Measurements from ENCODE around the gene ARID3A. TPM values are rescaled to one million over a fixed set of nuclear protein-coding genes. Genes with fewer than 3 reads are reported as not detected.
A peak's percentile ranks its signal among the peaks of the same experiment; 100 is the strongest.

ARID3A gene
- total and polyA plus RNA-seq, 4 donors: 7.7 to 29.7 (median 19.8) TPM

DNA sequence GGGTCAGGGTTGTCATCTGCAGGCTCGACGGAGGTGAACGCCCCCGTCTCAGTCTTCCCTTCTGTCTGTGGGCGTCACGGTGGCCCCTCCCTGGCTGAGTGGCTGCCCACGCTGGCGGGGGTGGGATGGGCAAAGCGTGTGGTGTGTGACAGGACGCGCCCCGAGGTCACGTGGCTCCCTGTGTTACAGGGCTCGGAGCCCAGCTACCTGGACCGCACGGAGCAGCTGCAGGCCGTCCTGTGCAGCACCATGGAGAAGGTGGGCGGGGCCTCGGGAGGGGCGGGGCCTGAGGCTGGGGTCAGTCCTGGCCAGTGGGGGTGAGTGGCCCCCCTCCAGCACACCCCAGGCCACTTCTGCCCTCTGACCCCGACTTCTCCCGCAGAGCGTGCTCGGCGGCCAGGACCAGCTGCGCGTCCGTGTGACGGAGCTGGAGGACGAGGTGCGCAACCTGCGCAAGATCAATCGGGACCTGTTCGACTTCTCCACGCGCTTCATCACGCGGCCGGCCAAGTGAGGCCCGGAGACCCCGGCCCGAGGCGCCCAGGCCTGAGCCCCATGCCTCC lies 68.1 kb downstream of the ARID3A start:
- Histone ChIP-seq H3K9ac (ENCODE audit: insufficient read depth in 1 of 2, low read length in 2 of 2) (no peak overlapping the region), H3K4me3 (no peak overlapping the region), H3K4me1 (ENCODE audit: control insufficient read depth in 5 of 5, insufficient read depth in 5 of 5, low read length in 5 of 5) (peaks cover 0 to 10% (median 6%) of the 10 kb centered on the region in 5 donors), H3K36me3 (ENCODE audit: control insufficient read depth in 4 of 4, insufficient read depth in 4 of 4, low read length in 4 of 4) (peaks cover 0 to 33% (median 2%) of the 10 kb centered on the region in 4 donors), H3K27me3 (ENCODE audit: control insufficient read depth in 3 of 3, insufficient read depth in 3 of 3, low read length in 2 of 3) (peaks cover 0 to 28% (median 26%) of the 10 kb centered on the region in 3 donors), H3K27ac (ENCODE audit: low read depth in 1 of 2, low read length in 1 of 2) (no peak overlapping the region), H3K9me3 (ENCODE audit: control insufficient read depth in 4 of 4, insufficient read depth in 3 of 4, low read length in 3 of 4) (peaks cover 0 to 2% (median 0%) of the 10 kb centered on the region in 4 donors)
- TF ChIP-seq CTCF (IDR thresholded peaks at IDR 0.05; ENCODE audit: control extremely low read depth, extremely low read depth): no peak
- DNase-seq (no peak), ATAC-seq (ENCODE audit: insufficient read depth, low FRiP score) (no peak)
- 91 to 93% methylated on average over 42 to 43 of the region's 43 CpGs for WGBS, 2 donors

- no peak for ATAC-seq (ENCODE audit: insufficient read depth, low FRiP score)
- H3K27me3 ChIP-seq (ENCODE audit: control insufficient read depth in 3 of 3, insufficient read depth in 3 of 3, low read length in 2 of 3): peaks cover 0 to 33% (median 32%) of the 10 kb centered on the region in 3 donors
- H3K27ac ChIP-seq (ENCODE audit: low read depth in 1 of 2, low read length in 1 of 2): no peak overlapping the region
- no peak for DNase-seq
- H3K9ac ChIP-seq (ENCODE audit: insufficient read depth in 1 of 2, low read length in 2 of 2): no peak overlapping the region
- H3K9me3 ChIP-seq (ENCODE audit: control insufficient read depth in 4 of 4, insufficient read depth in 3 of 4, low read length in 3 of 4): peaks cover 0 to 2% (median 0%) of the 10 kb centered on the region in 4 donors
- H3K4me3 ChIP-seq: no peak overlapping the region
- H3K4me1 ChIP-seq (ENCODE audit: control insufficient read depth in 5 of 5, insufficient read depth in 5 of 5, low read length in 5 of 5): peaks cover 0 to 10% (median 6%) of the 10 kb centered on the region in 5 donors
- TF ChIP-seq CTCF (IDR thresholded peaks at IDR 0.05; ENCODE audit: control extremely low read depth, extremely low read depth): no peak
- H3K36me3 ChIP-seq (ENCODE audit: control insufficient read depth in 4 of 4, insufficient read depth in 4 of 4, low read length in 4 of 4): peaks cover 0 to 33% (median 2%) of the 10 kb centered on the region in 4 donors
- 94 to 95% methylated on average over 18 of the region's 18 CpGs for WGBS, 2 donors
These were observed 68.7 kb downstream of the ARID3A start for GRCh38 chr19:994516-994915.

GRCh38 chr19:995051-995827 lies 69.4 kb downstream of the ARID3A start:
- WGBS, 2 donors: 66 to 75% methylated on average over 26 of the region's 26 CpGs
- no peak for TF ChIP-seq CTCF (IDR thresholded peaks at IDR 0.05; ENCODE audit: control extremely low read depth, extremely low read depth)
- H3K4me1 ChIP-seq (ENCODE audit: control insufficient read depth in 5 of 5, insufficient read depth in 5 of 5, low read length in 5 of 5): peaks cover 0 to 10% (median 6%) of the 10 kb centered on the region in 5 donors
- no peak overlapping the region for H3K27ac ChIP-seq (ENCODE audit: low read depth in 1 of 2, low read length in 1 of 2)
- peaks cover 0 to 2% (median 0%) of the 10 kb centered on the region in 4 donors for H3K9me3 ChIP-seq (ENCODE audit: control insufficient read depth in 4 of 4, insufficient read depth in 3 of 4, low read length in 3 of 4)
- peaks cover 0 to 26% (median 0%) of the 10 kb centered on the region in 4 donors for H3K36me3 ChIP-seq (ENCODE audit: control insufficient read depth in 4 of 4, insufficient read depth in 4 of 4, low read length in 4 of 4)
- H3K27me3 ChIP-seq (ENCODE audit: control insufficient read depth in 3 of 3, insufficient read depth in 3 of 3, low read length in 2 of 3): peaks cover 0 to 34% (median 33%) of the 10 kb centered on the region in 3 donors
- no peak overlapping the region for H3K9ac ChIP-seq (ENCODE audit: insufficient read depth in 1 of 2, low read length in 2 of 2)
- DNase-seq: peak in 1 of 3 donors; percentile 32
- no peak for ATAC-seq (ENCODE audit: insufficient read depth, low FRiP score)
- H3K4me3 ChIP-seq: no peak overlapping the region

All from lung (tissue), 12 donors.